ENCODE results near the gene ANKRD44.
A peak's percentile ranks its signal among the peaks of the same experiment; 100 is the strongest.

ANKRD44 gene

GRCh38 chr2:197269815-197270214, 40.8 kb downstream of the ANKRD44 start:
- Histone ChIP-seq H3K36me3 (ENCODE audit: control insufficient read depth, insufficient read depth, low read length, severe bottlenecking) (no peaks in the 10 kb centered on the region), H3K4me1 (ENCODE audit: control insufficient read depth, insufficient read depth, low read length) (peaks cover 11% of the 10 kb centered on the region), H3K27me3 (replicated peaks; ENCODE audit: control insufficient read depth, insufficient read depth, low read length) (no peaks in the 10 kb centered on the region), H3K9me3 (ENCODE audit: control insufficient read depth, low read length) (no peaks in the 10 kb centered on the region), H3K9ac (ENCODE audit: low read length) (no peak overlapping the region), H3K4me3 (ENCODE audit: low read length) (no peak overlapping the region)
- DNase-seq (ENCODE audit: low read depth) = no peak

GRCh38 chr2:197268786-197269584, 41.6 kb downstream of the ANKRD44 start:
- H3K4me3 ChIP-seq (ENCODE audit: low read length) = no peak overlapping the region

GRCh38 chr2:197266477-197266876, 44.1 kb downstream of the ANKRD44 start:
- no peak overlapping the region for H3K4me3 ChIP-seq (ENCODE audit: low read length)
- no peak for DNase-seq (ENCODE audit: low read depth)
- H3K4me1 ChIP-seq (ENCODE audit: control insufficient read depth, insufficient read depth, low read length) = peaks cover 19% of the 10 kb centered on the region
- H3K9me3 ChIP-seq (ENCODE audit: control insufficient read depth, low read length) = no peaks in the 10 kb centered on the region
- no peaks in the 10 kb centered on the region for H3K36me3 ChIP-seq (ENCODE audit: control insufficient read depth, insufficient read depth, low read length, severe bottlenecking)
- no peaks in the 10 kb centered on the region for H3K27me3 ChIP-seq (replicated peaks; ENCODE audit: control insufficient read depth, insufficient read depth, low read length)
- H3K9ac ChIP-seq (ENCODE audit: low read length) = no peak overlapping the region

More at GRCh38 chr2:197268786-197269584, 41.6 kb downstream of the ANKRD44 start:
- no peaks in the 10 kb centered on the region for H3K9me3 ChIP-seq (ENCODE audit: control insufficient read depth, low read length)
- H3K27me3 ChIP-seq (replicated peaks; ENCODE audit: control insufficient read depth, insufficient read depth, low read length) = no peaks in the 10 kb centered on the region
- DNase-seq (ENCODE audit: low read depth) = no peak
- H3K4me1 ChIP-seq (ENCODE audit: control insufficient read depth, insufficient read depth, low read length) = peaks cover 11% of the 10 kb centered on the region
- no peaks in the 10 kb centered on the region for H3K36me3 ChIP-seq (ENCODE audit: control insufficient read depth, insufficient read depth, low read length, severe bottlenecking)
- H3K9ac ChIP-seq (ENCODE audit: low read length) = no peak overlapping the region

- Histone ChIP-seq H3K4me3 (ENCODE audit: low read length) (no peak overlapping the region), H3K27me3 (replicated peaks; ENCODE audit: control insufficient read depth, insufficient read depth, low read length) (no peaks in the 10 kb centered on the region), H3K9ac (ENCODE audit: low read length) (no peak overlapping the region), H3K9me3 (ENCODE audit: control insufficient read depth, low read length) (no peaks in the 10 kb centered on the region), H3K36me3 (ENCODE audit: control insufficient read depth, insufficient read depth, low read length, severe bottlenecking) (no peaks in the 10 kb centered on the region), H3K4me1 (ENCODE audit: control insufficient read depth, insufficient read depth, low read length) (peaks cover 19% of the 10 kb centered on the region)
- DNase-seq (ENCODE audit: low read depth) = no peak
Measured at GRCh38 chr2:197265924-197266323, 44.7 kb downstream of the ANKRD44 start.

- no peaks in the 10 kb centered on the region for H3K27me3 ChIP-seq (replicated peaks; ENCODE audit: control insufficient read depth, insufficient read depth, low read length)
- no peak overlapping the region for H3K9ac ChIP-seq (ENCODE audit: low read length)
- no peaks in the 10 kb centered on the region for H3K36me3 ChIP-seq (ENCODE audit: control insufficient read depth, insufficient read depth, low read length, severe bottlenecking)
- peaks cover 18% of the 10 kb centered on the region for H3K4me1 ChIP-seq (ENCODE audit: control insufficient read depth, insufficient read depth, low read length)
- H3K9me3 ChIP-seq (ENCODE audit: control insufficient read depth, low read length) = no peaks in the 10 kb centered on the region
- DNase-seq (ENCODE audit: low read depth) = no peak
- H3K4me3 ChIP-seq (ENCODE audit: low read length) = no peak overlapping the region
Measured at GRCh38 chr2:197265036-197265435, 45.5 kb downstream of the ANKRD44 start.

- no peak overlapping the region for H3K9ac ChIP-seq (ENCODE audit: low read length)
- H3K36me3 ChIP-seq (ENCODE audit: control insufficient read depth, insufficient read depth, low read length, severe bottlenecking) = no peaks in the 10 kb centered on the region
- peak; percentile 56 for DNase-seq (ENCODE audit: low read depth)
- no peaks in the 10 kb centered on the region for H3K27me3 ChIP-seq (replicated peaks; ENCODE audit: control insufficient read depth, insufficient read depth, low read length)
- no peaks in the 10 kb centered on the region for H3K9me3 ChIP-seq (ENCODE audit: control insufficient read depth, low read length)
- H3K4me1 ChIP-seq (ENCODE audit: control insufficient read depth, insufficient read depth, low read length) = peaks cover 11% of the 10 kb centered on the region
- no peak overlapping the region for H3K4me3 ChIP-seq (ENCODE audit: low read length)
Measured at GRCh38 chr2:197264332-197264731, 46.2 kb downstream of the ANKRD44 start.

GRCh38 chr2:197263077-197263476, 47.5 kb downstream of the ANKRD44 start:
- no peaks in the 10 kb centered on the region for H3K36me3 ChIP-seq (ENCODE audit: control insufficient read depth, insufficient read depth, low read length, severe bottlenecking)
- no peak overlapping the region for H3K9ac ChIP-seq (ENCODE audit: low read length)
- peaks cover 15% of the 10 kb centered on the region for H3K4me1 ChIP-seq (ENCODE audit: control insufficient read depth, insufficient read depth, low read length)
- no peak for DNase-seq (ENCODE audit: low read depth)
- H3K4me3 ChIP-seq (ENCODE audit: low read length) = no peak overlapping the region
- no peaks in the 10 kb centered on the region for H3K9me3 ChIP-seq (ENCODE audit: control insufficient read depth, low read length)
- H3K27me3 ChIP-seq (replicated peaks; ENCODE audit: control insufficient read depth, insufficient read depth, low read length) = no peaks in the 10 kb centered on the region

- no peak overlapping the region for H3K9ac ChIP-seq (ENCODE audit: low read length)
- no peaks in the 10 kb centered on the region for H3K36me3 ChIP-seq (ENCODE audit: control insufficient read depth, insufficient read depth, low read length, severe bottlenecking)
- H3K4me1 ChIP-seq (ENCODE audit: control insufficient read depth, insufficient read depth, low read length) = peaks cover 15% of the 10 kb centered on the region
- H3K4me3 ChIP-seq (ENCODE audit: low read length) = peak overlapping the region; percentile 39
- H3K9me3 ChIP-seq (ENCODE audit: control insufficient read depth, low read length) = no peaks in the 10 kb centered on the region
- no peak for DNase-seq (ENCODE audit: low read depth)
- H3K27me3 ChIP-seq (replicated peaks; ENCODE audit: control insufficient read depth, insufficient read depth, low read length) = no peaks in the 10 kb centered on the region
Measured at GRCh38 chr2:197261808-197262226, 48.8 kb downstream of the ANKRD44 start.

DNA sequence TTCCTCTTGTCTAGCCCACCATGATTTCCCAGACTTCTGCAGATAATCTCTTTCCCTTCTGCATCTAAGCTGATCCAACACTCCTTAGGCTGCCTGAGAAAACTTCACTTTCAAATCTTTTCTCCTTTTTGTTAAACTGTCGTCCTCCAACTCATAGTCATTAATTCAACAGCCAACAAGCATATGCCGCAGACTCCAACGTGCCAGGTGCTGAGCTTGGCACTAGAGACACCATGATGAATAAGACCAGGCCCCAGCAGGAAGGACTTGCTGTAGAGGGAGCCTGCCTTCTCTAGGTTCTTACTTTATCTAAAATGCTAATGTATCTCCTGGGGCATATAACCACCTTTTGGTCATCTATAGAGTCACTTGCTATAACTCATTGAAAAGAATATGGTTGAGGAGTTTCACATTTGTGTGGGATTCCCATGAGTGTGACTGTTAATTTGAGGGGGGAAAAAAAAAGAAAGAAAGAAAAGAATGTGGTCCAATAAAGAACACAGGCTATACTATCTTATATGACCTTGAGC, 51.0 kb downstream of the ANKRD44 start:
- H3K4me3 ChIP-seq (ENCODE audit: low read length) = no peak overlapping the region
- no peak for DNase-seq (ENCODE audit: low read depth)
- no peaks in the 10 kb centered on the region for H3K27me3 ChIP-seq (replicated peaks; ENCODE audit: control insufficient read depth, insufficient read depth, low read length)
- H3K4me1 ChIP-seq (ENCODE audit: control insufficient read depth, insufficient read depth, low read length) = peaks cover 30% of the 10 kb centered on the region
- H3K9ac ChIP-seq (ENCODE audit: low read length) = no peak overlapping the region
- H3K36me3 ChIP-seq (ENCODE audit: control insufficient read depth, insufficient read depth, low read length, severe bottlenecking) = no peaks in the 10 kb centered on the region
- no peaks in the 10 kb centered on the region for H3K9me3 ChIP-seq (ENCODE audit: control insufficient read depth, low read length)

- Histone ChIP-seq H3K4me3 (ENCODE audit: low read length) (no peak overlapping the region), H3K9me3 (ENCODE audit: control insufficient read depth, low read length) (no peaks in the 10 kb centered on the region), H3K36me3 (ENCODE audit: control insufficient read depth, insufficient read depth, low read length, severe bottlenecking) (no peaks in the 10 kb centered on the region), H3K4me1 (ENCODE audit: control insufficient read depth, insufficient read depth, low read length) (peaks cover 30% of the 10 kb centered on the region), H3K27me3 (replicated peaks; ENCODE audit: control insufficient read depth, insufficient read depth, low read length) (no peaks in the 10 kb centered on the region), H3K9ac (ENCODE audit: low read length) (no peak overlapping the region)
- no peak for DNase-seq (ENCODE audit: low read depth)
Measured at GRCh38 chr2:197258580-197258979, 52.0 kb downstream of the ANKRD44 start.

DNA sequence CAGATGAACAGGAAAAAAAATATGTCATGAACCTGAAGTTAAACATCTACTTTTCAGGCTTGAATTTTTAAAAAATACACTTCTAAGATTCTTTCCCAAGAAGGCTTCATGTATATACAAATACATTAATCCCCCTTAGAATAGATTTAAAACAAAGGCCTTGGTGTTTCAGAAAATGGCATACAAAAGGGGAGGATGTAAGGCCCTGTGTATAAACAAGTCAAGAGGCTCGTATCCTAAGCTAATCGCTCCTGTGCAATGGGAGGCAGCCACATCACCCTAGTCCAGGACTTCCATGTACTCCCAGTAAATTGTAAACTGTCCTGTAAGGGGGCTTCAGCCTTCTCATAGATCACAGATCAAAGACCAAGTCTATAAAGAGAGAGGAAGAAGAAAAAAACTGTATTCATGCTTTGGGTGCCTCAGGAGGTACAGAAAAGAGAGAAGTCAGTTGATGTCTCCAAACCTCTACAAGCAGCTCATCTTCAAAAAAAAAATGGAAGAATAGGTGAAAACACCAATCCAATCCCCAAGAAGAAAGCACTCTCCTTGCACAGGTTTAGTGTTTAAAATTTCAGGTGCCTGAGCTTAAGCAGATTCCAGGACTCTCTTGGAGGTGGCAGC, 53.9 kb downstream of the ANKRD44 start:
- DNase-seq (ENCODE audit: low read depth) = no peak
- peaks cover 29% of the 10 kb centered on the region for H3K4me1 ChIP-seq (ENCODE audit: control insufficient read depth, insufficient read depth, low read length)

More for the DNA sequence above, 53.9 kb downstream of the ANKRD44 start:
- Histone ChIP-seq H3K4me3 (ENCODE audit: low read length) (no peak overlapping the region), H3K36me3 (ENCODE audit: control insufficient read depth, insufficient read depth, low read length, severe bottlenecking) (no peaks in the 10 kb centered on the region), H3K9ac (ENCODE audit: low read length) (no peak overlapping the region), H3K27me3 (replicated peaks; ENCODE audit: control insufficient read depth, insufficient read depth, low read length) (no peaks in the 10 kb centered on the region), H3K9me3 (ENCODE audit: control insufficient read depth, low read length) (no peaks in the 10 kb centered on the region)

Measured in adipocyte (in vitro differentiated cells).